Endothelial cell of umbilical vein (primary cell): ENCODE results near the gene CYFIP1.

ENCODE experiments used
- CTCF ChIP-seq, 2 donors: IDR thresholded peaks; 1 replicate in 1 of 2; 2 replicates in 1 of 2; pipeline ENCODE4 v1.5.1; 2011; ENCODE audit warnings: low read length in 2 of 2, mild to moderate bottlenecking in 2 of 2, moderate library complexity in 2 of 2, control low read depth in 1 of 2, inconsistent platforms in 1 of 2, low read depth in 1 of 2; ENCODE audit not compliant: insufficient read depth in 1 of 2; ENCODE audit errors: extremely low read depth in 1 of 2
- EZH2 ChIP-seq: IDR thresholded peaks from 2 replicates; pipeline ENCODE4 v1.6.1; 2012; ENCODE audit warnings: borderline replicate concordance, low read depth, mild to moderate bottlenecking, moderate library complexity, low read length, inconsistent platforms; ENCODE audit not compliant: severe bottlenecking
- FOS ChIP-seq: IDR thresholded peaks from 2 replicates; pipeline ENCODE4 v1.6.1; 2011; ENCODE audit warnings: mild to moderate bottlenecking, low read length, moderate library complexity, borderline replicate concordance; ENCODE audit not compliant: insufficient read depth
- GATA2 ChIP-seq: IDR thresholded peaks from 2 replicates; pipeline ENCODE4 v1.7.0; 2011; ENCODE audit warnings: low read depth, mild to moderate bottlenecking, moderate library complexity, mixed read lengths, low read length; ENCODE audit not compliant: insufficient read length, insufficient read depth
- JUN ChIP-seq: IDR thresholded peaks from 2 replicates; pipeline ENCODE4 v1.6.1; 2011; ENCODE audit warnings: borderline replicate concordance, low read depth; ENCODE audit not compliant: insufficient read length, insufficient read depth
- MAX ChIP-seq: IDR thresholded peaks from 2 replicates; pipeline ENCODE4 v1.6.1; 2011; ENCODE audit not compliant: insufficient read depth, insufficient read length
- MYC ChIP-seq: IDR thresholded peaks from one replicate; pipeline ENCODE4 v1.6.1; 2011; ENCODE audit warnings: mild to moderate bottlenecking, low read depth, low read length
- POLR2A ChIP-seq: IDR thresholded peaks from 2 replicates; pipeline ENCODE4 v1.6.1; 2012; ENCODE audit warnings: low read depth, mild to moderate bottlenecking, control low read depth, low read length
- POLR2AphosphoS5 ChIP-seq: IDR thresholded peaks from 2 replicates; pipeline ENCODE4 v1.6.1; 2012; ENCODE audit warnings: low read depth, mild to moderate bottlenecking, control low read depth, low read length, moderate library complexity; ENCODE audit not compliant: insufficient read depth

- TF ChIP-seq EZH2 (no peak), CTCF (IDR thresholded peaks at IDR 0.05; ENCODE audit: extremely low read depth in 1 of 2, insufficient read depth in 1 of 2, low read depth in 1 of 2, low read length in 2 of 2) (no peak), GATA2 (no peak), POLR2AphosphoS5 (no peak), POLR2A (no peak), MAX (no peak), JUN (no peak), FOS (no peak), MYC (no peak)
These were observed 48.2 kb downstream of the CYFIP1 start for GRCh38 chr15:22931784-22932536.
